HepG2 (cell line): Measurements from ENCODE around the gene DIPK1C. TPM values are rescaled to one million over a fixed set of nuclear protein-coding genes. Genes with fewer than 3 reads are reported as not detected.

Source experiments
- ATRX ChIP-seq: sonication (generic); formaldehyde crosslinking; IDR thresholded peaks from 2 replicates; pipeline ENCODE4 v1.4.0; 2020; ENCODE audit warnings: missing genetic modification reagents, borderline replicate concordance
- BHLHE40 ChIP-seq: IDR thresholded peaks from 2 replicates; pipeline ENCODE4 v1.6.1; 2011; ENCODE audit warnings: low read length, improper control_type of control experiment
- CHCHD3 ChIP-seq: sonication (generic); formaldehyde crosslinking; IDR thresholded peaks from 2 replicates; pipeline ENCODE4 v1.8.0; 2022; ENCODE audit warnings: mild to moderate bottlenecking, missing genetic modification reagents, moderate library complexity
- CHD4 ChIP-seq: fragments of 200-600 bp; sonication (generic); IDR thresholded peaks from 2 replicates; pipeline ENCODE4 v1.7.0; 2017; ENCODE audit warnings: mild to moderate bottlenecking, low read length, borderline replicate concordance
- CREM ChIP-seq, 2 experiments: sonication (generic) in 1 of 2; formaldehyde crosslinking in 1 of 2; IDR thresholded peaks; 2 replicates each; pipeline versions ENCODE4 v1.4.0 to v1.6.1; 2016 to 2020; ENCODE audit warnings: antibody characterized with exemption in 1 of 2, mild to moderate bottlenecking in 1 of 2, missing genetic modification reagents in 1 of 2
- FOSL2 ChIP-seq: sonication (generic); formaldehyde crosslinking; IDR thresholded peaks from 2 replicates; pipeline ENCODE4 v1.4.0; 2020; ENCODE audit warnings: missing genetic modification reagents
- NFE2L2 ChIP-seq: fragments of 150-350 bp; IDR thresholded peaks from 2 replicates; pipeline ENCODE4 v1.6.1; 2014; ENCODE audit warnings: low read length
- PLSCR1 ChIP-seq: sonication (generic); formaldehyde crosslinking; IDR thresholded peaks from 2 replicates; pipeline ENCODE4 v1.5.0; 2020; ENCODE audit warnings: missing genetic modification reagents, mild to moderate bottlenecking, borderline replicate concordance
- POLR2AphosphoS5 ChIP-seq: IDR thresholded peaks from 2 replicates; pipeline ENCODE4 v1.6.1; 2012; ENCODE audit warnings: low read depth, low read length
- SP1 ChIP-seq, 2 experiments: fragments of 450-650 bp in 1 of 2; sonication (generic) in 1 of 2; formaldehyde crosslinking in 1 of 2; IDR thresholded peaks; 2 replicates each; pipeline versions ENCODE4 v1.4.0 to v1.6.1; 2016 to 2020; ENCODE audit warnings: missing genetic modification reagents in 1 of 2
- ZFX ChIP-seq: sonication (generic); formaldehyde crosslinking; IDR thresholded peaks from 2 replicates; pipeline ENCODE4 v1.4.0; 2020; ENCODE audit warnings: mild to moderate bottlenecking, low read depth, missing genetic modification reagents, moderate library complexity
- ZNF136 ChIP-seq: sonication (generic); formaldehyde crosslinking; IDR thresholded peaks from 2 replicates; pipeline ENCODE4 v1.8.1; 2022; ENCODE audit warnings: low read depth, mild to moderate bottlenecking, moderate library complexity, missing genetic modification reagents
- ZNF207 ChIP-seq: fragments of 450-650 bp; IDR thresholded peaks from 2 replicates; pipeline ENCODE4 v1.6.1; 2016; ENCODE audit warnings: antibody characterized with exemption, borderline replicate concordance
- ZNF513 ChIP-seq: sonication (generic); formaldehyde crosslinking; conservative IDR thresholded peaks from 2 replicates; pipeline ENCODE4 v1.5.0; 2020; ENCODE audit warnings: missing genetic modification reagents
- ZNF644 ChIP-seq: IDR thresholded peaks from 2 replicates; pipeline ENCODE4 v1.6.1; 2016; ENCODE audit warnings: low read depth
- ZNF770 ChIP-seq: sonication (generic); formaldehyde crosslinking; IDR thresholded peaks from 2 replicates; pipeline ENCODE4 v1.5.0; 2020; ENCODE audit warnings: mild to moderate bottlenecking, missing genetic modification reagents
- ZNF782 ChIP-seq: sonication (generic); formaldehyde crosslinking; IDR thresholded peaks from 2 replicates; pipeline ENCODE4 v1.4.0; 2020; ENCODE audit warnings: missing genetic modification reagents, mild to moderate bottlenecking, borderline replicate concordance
- ZSCAN21 ChIP-seq: sonication (generic); formaldehyde crosslinking; IDR thresholded peaks from 2 replicates; pipeline ENCODE4 v1.8.0; 2022; ENCODE audit warnings: mild to moderate bottlenecking, missing genetic modification reagents, moderate library complexity, borderline replicate concordance
- polyA plus RNA-seq, 8 experiments: library from polyadenylated mRNA; depleted of rRNA in 3 of 8; stranded (reverse) in 7 of 8; unstranded in 1 of 8; fragments of >200 nt; fragmentation: Illumina TruSeq in 4 of 8; extraction: Trizol in 4 of 8; gene quantifications; 2 replicates each; pipeline versions ENCODE4 v1.2.1 to v1.2.3, GENCODE V29; 2011 to 2016; ENCODE audit warnings: low read depth in 4 of 8, missing spikeins in 1 of 8, mixed read lengths in 1 of 8; ENCODE audit not compliant: insufficient read depth in 1 of 8
- total RNA-seq, 5 experiments: library from RNA; depleted of rRNA; stranded (reverse); fragments of >200 nt; fragmentation: Illumina TruSeq; extraction: Trizol; gene quantifications; 2 replicates each; pipeline ENCODE4 v1.2.3, GENCODE V29; 2016; ENCODE audit warnings: low read depth in 1 of 5
- TF ChIP-seq, protein P1 (sequence below): sonication (generic); formaldehyde crosslinking; IDR thresholded peaks from 2 replicates; pipeline ENCODE4 v1.9.0; 2021; ENCODE audit warnings: missing genetic modification reagents, borderline replicate concordance
- TF ChIP-seq, protein P2 (sequence below): sonication (generic); formaldehyde crosslinking; IDR thresholded peaks from 2 replicates; pipeline ENCODE4 v1.8.1; 2023; ENCODE audit warnings: mild to moderate bottlenecking, moderate library complexity, missing genetic modification reagents

DIPK1C gene
- total and polyA plus RNA-seq, 2 of the 13 experiments (the other 11 are each of a cell fraction or from before 2014, with no cell fraction given): 1.8 TPM; not detected in 1

GRCh38 chr18:74495581-74496507 lies 38.7 kb upstream of the DIPK1C start, which contains the start of gene CNDP2 (continued):
- TF ChIP-seq, protein P1, sequence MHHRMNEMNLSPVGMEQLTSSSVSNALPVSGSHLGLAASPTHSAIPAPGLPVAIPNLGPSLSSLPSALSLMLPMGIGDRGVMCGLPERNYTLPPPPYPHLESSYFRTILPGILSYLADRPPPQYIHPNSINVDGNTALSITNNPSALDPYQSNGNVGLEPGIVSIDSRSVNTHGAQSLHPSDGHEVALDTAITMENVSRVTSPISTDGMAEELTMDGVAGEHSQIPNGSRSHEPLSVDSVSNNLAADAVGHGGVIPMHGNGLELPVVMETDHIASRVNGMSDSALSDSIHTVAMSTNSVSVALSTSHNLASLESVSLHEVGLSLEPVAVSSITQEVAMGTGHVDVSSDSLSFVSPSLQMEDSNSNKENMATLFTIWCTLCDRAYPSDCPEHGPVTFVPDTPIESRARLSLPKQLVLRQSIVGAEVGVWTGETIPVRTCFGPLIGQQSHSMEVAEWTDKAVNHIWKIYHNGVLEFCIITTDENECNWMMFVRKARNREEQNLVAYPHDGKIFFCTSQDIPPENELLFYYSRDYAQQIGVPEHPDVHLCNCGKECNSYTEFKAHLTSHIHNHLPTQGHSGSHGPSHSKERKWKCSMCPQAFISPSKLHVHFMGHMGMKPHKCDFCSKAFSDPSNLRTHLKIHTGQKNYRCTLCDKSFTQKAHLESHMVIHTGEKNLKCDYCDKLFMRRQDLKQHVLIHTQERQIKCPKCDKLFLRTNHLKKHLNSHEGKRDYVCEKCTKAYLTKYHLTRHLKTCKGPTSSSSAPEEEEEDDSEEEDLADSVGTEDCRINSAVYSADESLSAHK (CRISPR knock-in tag): 0 out of 2 replicates have a peak, but pooled peaks have one; percentile 6
- TF ChIP-seq ZNF513 (CRISPR knock-in tag): 0 out of 2 replicates have a peak, but pooled peaks have one; percentile 65
- no peak for TF ChIP-seq NFE2L2
- TF ChIP-seq ATRX (CRISPR knock-in tag): no peak
- TF ChIP-seq ZFX (CRISPR knock-in tag): peak; percentile 97
- TF ChIP-seq FOSL2: peak; percentile 80
- TF ChIP-seq ZNF644 (CRISPR knock-in tag): no peak
- TF ChIP-seq ZNF770 (CRISPR knock-in tag): 0 out of 2 replicates have a peak, but pooled peaks have one; percentile 5
- no peak for TF ChIP-seq CHCHD3 (CRISPR knock-in tag)
- TF ChIP-seq BHLHE40: no peak
- no peak for TF ChIP-seq ZNF207
- TF ChIP-seq ZNF782 (CRISPR knock-in tag): no peak
- TF ChIP-seq PLSCR1 (CRISPR knock-in tag): no peak
- TF ChIP-seq CHD4: no peak
- TF ChIP-seq, protein P2, sequence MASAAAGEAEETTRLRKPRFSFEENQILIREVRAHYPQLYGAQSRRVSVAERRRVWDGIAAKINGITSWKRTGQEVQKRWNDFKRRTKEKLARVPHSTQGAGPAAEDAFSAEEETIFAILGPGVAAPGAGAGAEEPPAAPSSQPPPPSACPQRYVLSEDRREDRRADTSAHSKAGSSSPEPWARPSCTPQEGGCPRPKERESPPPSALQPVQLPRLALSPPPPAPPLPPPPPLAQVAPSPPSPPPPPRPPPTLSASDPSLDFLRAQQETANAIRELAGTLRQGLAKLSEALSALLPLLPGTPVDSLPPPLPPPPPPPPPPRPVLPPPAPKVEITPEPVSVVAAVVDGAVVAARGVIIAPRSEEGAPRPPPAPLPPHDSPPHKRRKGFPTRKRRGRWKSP (CRISPR knock-in tag): peak; percentile 70; the same call in 1 of the 2 replicates
- TF ChIP-seq CREM (IDR thresholded peaks at IDR 0.05): peak; percentile 85
- TF ChIP-seq CREM (CRISPR knock-in tag; IDR thresholded peaks at IDR 0.05): no peak
- no peak for TF ChIP-seq ZNF136
- TF ChIP-seq ZSCAN21: 0 out of 2 replicates have a peak, but pooled peaks have one; percentile 60
- peak; percentile 90 for TF ChIP-seq POLR2AphosphoS5
- TF ChIP-seq SP1 (IDR thresholded peaks at IDR 0.05): peak; percentile 83
- peak; percentile 95 for TF ChIP-seq SP1 (CRISPR knock-in tag; IDR thresholded peaks at IDR 0.05)
